Tibial nerve (tissue), 4 donors: ENCODE results near the gene CTNND2. TPM values are rescaled to one million over a fixed set of nuclear protein-coding genes. Genes with fewer than 3 reads are reported as not detected.

Experiments used
- DNase-seq, 2 donors: peaks; one replicate each; pipeline ENCODE4 v3.0.0-alpha.2; 2019; ENCODE audit warnings: low spot score in 2 of 2
- H3K27ac ChIP-seq, 4 donors: fragments of 200-600 bp; sonication (generic) in 3 of 4; one replicate each; pipeline ENCODE4 v1.5.1; 2017 to 2019; ENCODE audit warnings: mild to moderate bottlenecking in 1 of 4
- H3K27me3 ChIP-seq, 2 donors: fragments of 200-600 bp; sonication (generic) in 1 of 2; one replicate each; pipeline versions ENCODE4 v1.5.1 to v1.6.0; 2017 to 2019
- H3K36me3 ChIP-seq, 3 donors: fragments of 200-600 bp; sonication (generic); one replicate each; pipeline ENCODE4 v1.5.1; 2018 to 2019
- H3K4me1 ChIP-seq, 4 donors: fragments of 200-600 bp; sonication (generic) in 3 of 4; one replicate each; pipeline ENCODE4 v1.5.1; 2017 to 2019
- H3K4me3 ChIP-seq, 4 donors: fragments of 200-600 bp; sonication (generic) in 3 of 4; one replicate each; pipeline ENCODE4 v1.5.1; 2017 to 2019; ENCODE audit warnings: mild to moderate bottlenecking in 1 of 4, moderate library complexity in 1 of 4
- H3K9me3 ChIP-seq, 4 donors: fragments of 200-600 bp; sonication (generic) in 3 of 4; one replicate each; pipeline ENCODE4 v1.5.1; 2017 to 2019
- EP300 ChIP-seq, 2 donors: sonication (generic); formaldehyde crosslinking; IDR thresholded peaks; one replicate each; pipeline ENCODE4 v1.6.1; 2017; ENCODE audit warnings: antibody characterized with exemption in 2 of 2, mild to moderate bottlenecking in 1 of 2
- POLR2A ChIP-seq, 2 donors: fragments of 450-650 bp; IDR thresholded peaks; one replicate each; pipeline ENCODE4 v1.6.1; 2017; ENCODE audit warnings: antibody characterized with exemption in 2 of 2, mild to moderate bottlenecking in 2 of 2, moderate library complexity in 2 of 2
- WGBS, 2 donors: methylation state at CpG; one replicate each; pipeline ENCODE4 v1.1.5; 2018; 5-methylcytosine and 5-hydroxymethylcytosine counted together
- total RNA-seq, 4 donors: library from RNA; depleted of rRNA; stranded (reverse); fragments of >200 nt; gene quantifications; one replicate each; pipeline ENCODE4 v1.1.0, GENCODE V29; 2016
- TF ChIP-seq, protein P1 (sequence below), 5 experiments: fragments of 200-600 bp in 3 of 5; fragments of 450-650 bp in 2 of 5; sonication (generic) in 3 of 5; IDR thresholded peaks; one replicate each; pipeline ENCODE4 v1.5.1; 2016 to 2019; ENCODE audit warnings: antibody characterized with exemption in 5 of 5, mild to moderate bottlenecking in 3 of 5, moderate library complexity in 2 of 5

The CTNND2 gene
- total RNA-seq, 4 donors from 2014 or later, result 1.5 to 5.7 (median 2.5) TPM; not detected in 1

DNA sequence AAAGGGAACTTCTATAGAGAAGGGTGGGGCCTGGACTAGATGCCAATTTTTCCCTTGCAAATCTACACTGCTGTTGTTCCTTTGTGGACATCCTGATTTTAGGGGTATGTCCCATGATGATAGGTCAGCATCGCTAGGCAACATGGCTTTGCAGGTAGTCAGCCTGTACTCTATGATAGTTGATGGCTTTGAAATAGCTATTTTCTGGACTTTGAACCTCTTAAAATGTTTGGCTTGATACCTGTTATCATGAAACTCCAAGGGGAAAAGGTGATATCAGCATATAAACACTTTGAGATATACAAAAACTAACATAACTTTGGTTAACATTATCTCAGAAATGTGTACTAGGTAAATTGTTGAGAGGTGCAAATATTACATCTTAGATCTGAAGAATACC lies 533.2 kb downstream of the CTNND2 start:
- Histone ChIP-seq H3K27me3 (no peaks in the 10 kb centered on the region), H3K4me1 (no peaks in the 10 kb centered on the region), H3K27ac (no peak overlapping the region), H3K4me3 (no peak overlapping the region), H3K36me3 (no peaks in the 10 kb centered on the region), H3K9me3 (no peaks in the 10 kb centered on the region)
- TF ChIP-seq, protein P1, sequence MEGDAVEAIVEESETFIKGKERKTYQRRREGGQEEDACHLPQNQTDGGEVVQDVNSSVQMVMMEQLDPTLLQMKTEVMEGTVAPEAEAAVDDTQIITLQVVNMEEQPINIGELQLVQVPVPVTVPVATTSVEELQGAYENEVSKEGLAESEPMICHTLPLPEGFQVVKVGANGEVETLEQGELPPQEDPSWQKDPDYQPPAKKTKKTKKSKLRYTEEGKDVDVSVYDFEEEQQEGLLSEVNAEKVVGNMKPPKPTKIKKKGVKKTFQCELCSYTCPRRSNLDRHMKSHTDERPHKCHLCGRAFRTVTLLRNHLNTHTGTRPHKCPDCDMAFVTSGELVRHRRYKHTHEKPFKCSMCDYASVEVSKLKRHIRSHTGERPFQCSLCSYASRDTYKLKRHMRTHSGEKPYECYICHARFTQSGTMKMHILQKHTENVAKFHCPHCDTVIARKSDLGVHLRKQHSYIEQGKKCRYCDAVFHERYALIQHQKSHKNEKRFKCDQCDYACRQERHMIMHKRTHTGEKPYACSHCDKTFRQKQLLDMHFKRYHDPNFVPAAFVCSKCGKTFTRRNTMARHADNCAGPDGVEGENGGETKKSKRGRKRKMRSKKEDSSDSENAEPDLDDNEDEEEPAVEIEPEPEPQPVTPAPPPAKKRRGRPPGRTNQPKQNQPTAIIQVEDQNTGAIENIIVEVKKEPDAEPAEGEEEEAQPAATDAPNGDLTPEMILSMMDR (IDR thresholded peaks at IDR 0.05), result no peak
- no peak for TF ChIP-seq POLR2A (IDR thresholded peaks at IDR 0.05)
- TF ChIP-seq EP300 (IDR thresholded peaks at IDR 0.05), result no peak
- WGBS, 2 donors, result 83 to 94% methylated on average over 1 of the region's 1 CpG
- DNase-seq, result no peak

DNA sequence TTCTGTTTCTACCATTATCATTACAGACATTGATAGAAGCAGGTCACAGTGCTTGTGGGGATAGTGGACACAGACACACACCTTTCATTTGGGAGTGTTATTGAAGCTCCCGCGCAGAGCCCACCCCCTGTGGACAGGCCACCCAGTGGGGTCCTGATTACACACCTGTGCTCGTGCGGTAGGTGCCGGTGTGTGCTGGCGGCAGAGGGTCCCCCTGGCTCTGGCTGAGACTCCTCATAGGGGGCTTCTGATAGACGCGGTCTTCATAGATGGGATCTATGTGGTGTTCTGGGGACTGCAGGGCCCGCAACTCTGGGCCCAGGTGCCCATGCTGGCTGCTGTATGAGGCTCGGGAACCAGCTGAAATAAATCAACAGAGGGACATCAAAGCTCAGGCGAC lies 539.7 kb downstream of the CTNND2 start:
- H3K27ac ChIP-seq, result no peak overlapping the region
- H3K4me3 ChIP-seq, result no peak overlapping the region
- DNase-seq, result no peak
- H3K27me3 ChIP-seq, result no peaks in the 10 kb centered on the region
- TF ChIP-seq EP300 (IDR thresholded peaks at IDR 0.05), result no peak
- no peak for TF ChIP-seq POLR2A (IDR thresholded peaks at IDR 0.05)
- TF ChIP-seq, protein P1 (IDR thresholded peaks at IDR 0.05), result no peak
- H3K9me3 ChIP-seq, result no peaks in the 10 kb centered on the region
- no peaks in the 10 kb centered on the region for H3K36me3 ChIP-seq
- WGBS, 2 donors, result 84 to 94% methylated on average over 11 of the region's 11 CpGs
- no peaks in the 10 kb centered on the region for H3K4me1 ChIP-seq

DNA sequence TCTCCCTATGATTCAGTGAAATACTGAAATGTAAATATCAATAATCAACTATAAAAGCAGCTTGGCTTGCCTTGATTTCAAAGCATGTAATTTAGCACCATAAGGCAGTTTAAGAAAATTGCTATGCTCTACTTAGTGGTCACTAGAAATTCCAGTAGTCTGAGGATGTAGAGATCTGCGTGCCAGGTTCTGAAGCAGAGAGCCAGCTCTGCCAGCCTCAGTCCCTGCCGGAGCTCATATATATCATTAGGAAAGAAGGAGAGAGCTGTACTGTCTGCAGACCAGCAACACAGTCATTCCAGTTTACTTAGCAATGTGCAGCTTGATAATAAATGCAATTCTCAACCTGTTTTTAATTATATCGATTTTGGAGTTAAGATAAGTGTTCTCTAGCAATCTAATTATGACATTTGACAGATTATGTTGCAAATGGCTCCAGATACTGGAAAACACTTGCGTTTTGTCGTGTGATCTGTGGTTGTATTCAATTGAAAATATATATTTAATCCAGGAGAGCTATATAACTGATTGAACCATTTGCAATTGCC lies 540.5 kb downstream of the CTNND2 start:
- H3K27ac ChIP-seq, result no peak overlapping the region
- WGBS, 2 donors, result 85 to 86% methylated on average over 5 of the region's 5 CpGs
- H3K4me3 ChIP-seq, result no peak overlapping the region
- H3K9me3 ChIP-seq, result no peaks in the 10 kb centered on the region
- TF ChIP-seq EP300 (IDR thresholded peaks at IDR 0.05), result no peak
- TF ChIP-seq POLR2A (IDR thresholded peaks at IDR 0.05), result no peak
- TF ChIP-seq, protein P1 (IDR thresholded peaks at IDR 0.05), result no peak
- H3K27me3 ChIP-seq, result no peaks in the 10 kb centered on the region
- DNase-seq, result no peak
- H3K4me1 ChIP-seq, result no peaks in the 10 kb centered on the region
- H3K36me3 ChIP-seq, result no peaks in the 10 kb centered on the region

DNA sequence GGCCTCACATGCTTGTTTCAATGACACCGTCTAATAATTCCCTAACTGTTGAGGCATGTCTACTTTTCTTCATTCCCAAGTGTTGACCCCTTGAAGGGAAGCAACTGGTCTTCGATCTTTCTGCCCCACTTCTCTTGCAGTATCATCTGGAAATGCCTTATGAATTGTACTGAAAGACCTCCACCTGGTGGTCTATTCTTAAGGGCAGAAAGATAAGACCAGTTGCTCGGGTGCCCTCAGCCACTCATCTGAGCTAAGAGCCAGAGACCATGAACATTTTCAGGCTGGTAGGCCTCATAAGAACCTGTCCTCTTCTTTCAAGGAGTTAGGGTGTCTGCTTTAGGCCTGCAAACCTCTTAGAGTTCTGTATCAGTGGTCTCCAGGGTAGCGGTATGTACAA lies 542.5 kb downstream of the CTNND2 start:
- DNase-seq, result no peak
- H3K27me3 ChIP-seq, result no peaks in the 10 kb centered on the region
- H3K4me3 ChIP-seq, result no peak overlapping the region
- no peaks in the 10 kb centered on the region for H3K36me3 ChIP-seq
- no peaks in the 10 kb centered on the region for H3K4me1 ChIP-seq
- 80 to 87% methylated on average over 4 of the region's 4 CpGs for whole genome bisulfite sequencing, 2 donors
- no peaks in the 10 kb centered on the region for H3K9me3 ChIP-seq
- TF ChIP-seq EP300 (IDR thresholded peaks at IDR 0.05) (no peak), POLR2A (IDR thresholded peaks at IDR 0.05) (no peak)
- TF ChIP-seq, protein P1 (IDR thresholded peaks at IDR 0.05), result no peak
- no peak overlapping the region for H3K27ac ChIP-seq

DNA sequence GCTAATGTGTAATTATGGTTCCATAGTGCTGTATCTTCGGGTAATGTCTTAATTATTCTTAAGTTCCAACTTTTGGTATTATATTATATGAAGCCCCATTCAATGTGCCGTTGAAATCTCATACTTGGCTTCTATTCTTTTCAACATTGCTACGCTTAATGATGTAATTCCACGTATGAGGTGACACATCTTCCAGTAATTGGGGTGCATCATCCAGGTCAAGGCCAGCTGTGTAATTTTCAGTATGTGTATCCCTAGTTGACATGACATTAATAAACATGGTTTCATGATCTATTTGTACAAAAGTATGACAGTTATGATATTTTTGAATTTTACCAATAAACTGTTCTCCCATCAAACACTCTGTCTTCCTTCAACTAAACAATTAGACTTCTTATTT lies 546.3 kb downstream of the CTNND2 start:
- Histone ChIP-seq H3K27ac (no peak overlapping the region), H3K36me3 (no peaks in the 10 kb centered on the region), H3K9me3 (peaks cover 0 to 7% (median 3%) of the 10 kb centered on the region in 4 donors), H3K4me3 (no peak overlapping the region), H3K4me1 (no peaks in the 10 kb centered on the region), H3K27me3 (no peaks in the 10 kb centered on the region)
- WGBS, 2 donors, result 68 to 90% methylated on average over 4 of the region's 4 CpGs
- TF ChIP-seq, protein P1 (IDR thresholded peaks at IDR 0.05), result no peak
- TF ChIP-seq POLR2A (IDR thresholded peaks at IDR 0.05) (no peak), EP300 (IDR thresholded peaks at IDR 0.05) (no peak)
- no peak for DNase-seq
